NOMO-1 (cell line): ENCODE results near the gene C12orf75.
"Not testable (repeated sequence)": the region's sequence is repeated elsewhere in the genome, so short reads cannot be mapped to it uniquely, and the experiment has no call there.

Experiments used
- DNase-seq, 2 experiments: peaks; one replicate each; lab custom pipeline; 2025; ENCODE audit not compliant: unreplicated experiment in 2 of 2; lab: John Stamatoyannopoulos, UW

C12orf75 gene

GRCh38 chr12:105368047-105368646 lies 37.7 kb downstream of the C12orf75 start:
- no peak for DNase-seq

- no peak for DNase-seq
Observed at GRCh38 chr12:105369014-105369413, 38.5 kb downstream of the C12orf75 start.

- DNase-seq = no peak
Observed at GRCh38 chr12:105374303-105374702, 43.8 kb downstream of the C12orf75 start.

GRCh38 chr12:105377077-105377476 lies 46.6 kb downstream of the C12orf75 start:
- no peak for DNase-seq

GRCh38 chr12:105378911-105379310 lies 48.4 kb downstream of the C12orf75 start:
- DNase-seq = no peak

GRCh38 chr12:105382771-105383622 lies 52.5 kb downstream of the C12orf75 start:
- DNase-seq = peak; percentile 44

- no peak for DNase-seq
Observed at GRCh38 chr12:105384220-105384619, 53.7 kb downstream of the C12orf75 start.

GRCh38 chr12:105384916-105385535 lies 54.5 kb downstream of the C12orf75 start:
- DNase-seq = no peak

GRCh38 chr12:105386431-105386830 lies 55.9 kb downstream of the C12orf75 start:
- no peak for DNase-seq

GRCh38 chr12:105391231-105391630 lies 60.7 kb downstream of the C12orf75 start:
- no peak for DNase-seq

GRCh38 chr12:105393587-105393986 lies 63.1 kb downstream of the C12orf75 start:
- peak in 1 of 2 experiments; percentile 6 for DNase-seq

GRCh38 chr12:105396024-105396423 lies 65.5 kb downstream of the C12orf75 start:
- DNase-seq = no peak

GRCh38 chr12:105396983-105397382 lies 66.5 kb downstream of the C12orf75 start:
- no peak for DNase-seq

GRCh38 chr12:105398930-105399329 lies 68.4 kb downstream of the C12orf75 start:
- DNase-seq = no peak

- DNase-seq = no peak
Observed at GRCh38 chr12:105399428-105400081, 69.1 kb downstream of the C12orf75 start.

GRCh38 chr12:105400227-105400626 lies 69.7 kb downstream of the C12orf75 start:
- DNase-seq = no peak

GRCh38 chr12:105401198-105401597 lies 70.7 kb downstream of the C12orf75 start:
- DNase-seq = no peak

- no peak for DNase-seq
Observed at GRCh38 chr12:105402366-105402765, 71.9 kb downstream of the C12orf75 start.

GRCh38 chr12:105403095-105403494 lies 72.6 kb downstream of the C12orf75 start:
- no peak for DNase-seq

- not testable (repeated sequence) for DNase-seq
Observed at GRCh38 chr12:105404134-105404533, 73.6 kb downstream of the C12orf75 start.

- DNase-seq = no peak
Observed at GRCh38 chr12:105406497-105406896, 76.0 kb downstream of the C12orf75 start.
